HUES6 (cell line): ENCODE data around the gene RTP2.

ENCODE experiments used
- H3K27ac ChIP-seq: 2 replicates; pipeline ENCODE4 v1.7.0; 2013; ENCODE audit warnings: low read depth, mild to moderate bottlenecking, low read length, inconsistent platforms
- H3K27me3 ChIP-seq: 2 replicates; pipeline ENCODE4 v1.6.1; 2013; ENCODE audit warnings: low read length; ENCODE audit not compliant: control insufficient read depth, insufficient read depth
- H3K36me3 ChIP-seq: 2 replicates; pipeline ENCODE4 v1.6.1; 2013; ENCODE audit warnings: low read length; ENCODE audit not compliant: control insufficient read depth, insufficient read depth
- H3K4me1 ChIP-seq: 2 replicates; pipeline ENCODE4 v1.6.1; 2013; ENCODE audit warnings: low read length; ENCODE audit not compliant: control insufficient read depth, insufficient read depth
- H3K4me3 ChIP-seq: 2 replicates; pipeline ENCODE4 v1.5.1; 2013; ENCODE audit warnings: low read depth, low read length
- H3K9ac ChIP-seq: one replicate; pipeline ENCODE4 v1.6.1; 2013; ENCODE audit warnings: mild to moderate bottlenecking, low read length
- H3K9me3 ChIP-seq: 2 replicates; pipeline ENCODE4 v1.6.1; 2013; ENCODE audit warnings: low read depth, low read length; ENCODE audit not compliant: control insufficient read depth, insufficient read depth

Gene RTP2

GRCh38 chr3:187702507-187703033, at the start of gene RTP2:
Gene RTP2 (minus strand): TSS chr3:187702557. CDS start chr3:187702128, 429 bp downstream.
- no peaks in the 10 kb centered on the region for H3K36me3 ChIP-seq
- H3K4me3 ChIP-seq = no peak within 1 kb of the TSS
- no peaks in the 10 kb centered on the region for H3K4me1 ChIP-seq
- H3K27ac ChIP-seq = no peak within 1 kb of the TSS
- H3K9me3 ChIP-seq = no peaks in the 10 kb centered on the region
- H3K9ac ChIP-seq = no peak within 1 kb of the TSS
- H3K27me3 ChIP-seq = no peaks in the 10 kb centered on the region

GRCh38 chr3:187750513-187751123, 48.3 kb upstream of the RTP2 start:
- Histone ChIP-seq H3K27me3 (no peaks in the 10 kb centered on the region), H3K4me1 (peaks cover 40% of the 10 kb centered on the region), H3K4me3 (peak overlapping the region; percentile 52), H3K9me3 (no peaks in the 10 kb centered on the region), H3K36me3 (no peaks in the 10 kb centered on the region), H3K9ac (peak overlapping the region; percentile 27), H3K27ac (no peak overlapping the region)

- Histone ChIP-seq H3K4me1 (peaks cover 40% of the 10 kb centered on the region), H3K27ac (no peak overlapping the region), H3K36me3 (no peaks in the 10 kb centered on the region), H3K27me3 (no peaks in the 10 kb centered on the region), H3K9me3 (no peaks in the 10 kb centered on the region), H3K4me3 (peak overlapping the region; percentile 52), H3K9ac (peak overlapping the region; percentile 27)
Measured at GRCh38 chr3:187750006-187750512, 47.7 kb upstream of the RTP2 start.

- peaks cover 40% of the 10 kb centered on the region for H3K4me1 ChIP-seq
- no peak overlapping the region for H3K27ac ChIP-seq
Measured at GRCh38 chr3:187748050-187748481, 45.7 kb upstream of the RTP2 start.

GRCh38 chr3:187747506-187747905, 45.1 kb upstream of the RTP2 start:
- H3K36me3 ChIP-seq = no peaks in the 10 kb centered on the region
- H3K27ac ChIP-seq = no peak overlapping the region
- H3K9me3 ChIP-seq = no peaks in the 10 kb centered on the region
- H3K27me3 ChIP-seq = peaks cover 5% of the 10 kb centered on the region; the same call in 1 of the 2 replicates
- H3K9ac ChIP-seq = no peak overlapping the region
- peaks cover 40% of the 10 kb centered on the region for H3K4me1 ChIP-seq
- no peak overlapping the region for H3K4me3 ChIP-seq

More at GRCh38 chr3:187748050-187748481, 45.7 kb upstream of the RTP2 start:
- Histone ChIP-seq H3K4me3 (no peak overlapping the region), H3K9ac (no peak overlapping the region), H3K36me3 (no peaks in the 10 kb centered on the region), H3K9me3 (no peaks in the 10 kb centered on the region), H3K27me3 (no peaks in the 10 kb centered on the region)

GRCh38 chr3:187746442-187747281, 44.3 kb upstream of the RTP2 start:
- Histone ChIP-seq H3K9me3 (no peaks in the 10 kb centered on the region), H3K9ac (peak overlapping the region; percentile 99), H3K27ac (peak overlapping the region; percentile 100; the same call in 1 of the 2 replicates), H3K36me3 (no peaks in the 10 kb centered on the region), H3K4me3 (peak overlapping the region; percentile 88), H3K27me3 (peaks cover 9% of the 10 kb centered on the region), H3K4me1 (peaks cover 43% of the 10 kb centered on the region)

GRCh38 chr3:187746059-187746441, 43.7 kb upstream of the RTP2 start:
- Histone ChIP-seq H3K9ac (peak overlapping the region; percentile 99), H3K36me3 (no peaks in the 10 kb centered on the region), H3K4me3 (peak overlapping the region; percentile 88), H3K9me3 (no peaks in the 10 kb centered on the region), H3K27ac (peak overlapping the region; percentile 100; the same call in 1 of the 2 replicates), H3K27me3 (peaks cover 15% of the 10 kb centered on the region), H3K4me1 (peaks cover 42% of the 10 kb centered on the region)

- Histone ChIP-seq H3K9me3 (no peaks in the 10 kb centered on the region), H3K27ac (peak within 1 kb of the TSS; percentile 100), H3K27me3 (peaks cover 17% of the 10 kb centered on the region), H3K4me1 (peaks cover 39% of the 10 kb centered on the region), H3K9ac (peak within 1 kb of the TSS; percentile 99), H3K36me3 (no peaks in the 10 kb centered on the region), H3K4me3 (peak within 1 kb of the TSS; percentile 88)
Measured at GRCh38 chr3:187745201-187746058, 43.1 kb upstream of the RTP2 start, which contains the start of gene BCL6. Gene BCL6 (minus strand): TSS chr3:187745468. CDS start chr3:187733693, 11,775 bp downstream.

GRCh38 chr3:187744169-187745151, 42.1 kb upstream of the RTP2 start:
- H3K27me3 ChIP-seq = peaks cover 17% of the 10 kb centered on the region
- H3K9me3 ChIP-seq = no peaks in the 10 kb centered on the region
- no peaks in the 10 kb centered on the region for H3K36me3 ChIP-seq
- peak overlapping the region; percentile 88 for H3K4me3 ChIP-seq
- H3K27ac ChIP-seq = no peak overlapping the region; the same call in 1 of the 2 replicates
- peak overlapping the region; percentile 77 for H3K9ac ChIP-seq
- H3K4me1 ChIP-seq = peaks cover 34% of the 10 kb centered on the region
